Spleen (tissue), 11 donors: ENCODE measurements around the gene AGK. TPM values are rescaled to one million over a fixed set of nuclear protein-coding genes. Genes with fewer than 3 reads are reported as not detected.
A peak's percentile ranks its signal among the peaks of the same experiment; 100 is the strongest.

Experiments
- DNase-seq: peaks from one replicate; pipeline ENCODE4 v3.0.0-alpha.2; 2020
- H3K27ac ChIP-seq, 8 donors: fragments of 200-600 bp; sonication (generic) in 7 of 8; 1 replicate in 4 of 8; 2 replicates in 4 of 8; pipeline versions ENCODE4 v1.5.0 to v1.8.0; 2016 to 2021; ENCODE audit warnings: inconsistent platforms in 4 of 8, mild to moderate bottlenecking in 4 of 8, moderate library complexity in 1 of 8
- H3K27me3 ChIP-seq, 7 donors: fragments of 200-600 bp; sonication (generic) in 6 of 7; replicated peaks in 1 of 7; 1 replicate in 4 of 7; 2 replicates in 3 of 7; pipeline versions ENCODE4 v1.5.0 to v1.8.0; 2016 to 2021; ENCODE audit warnings: inconsistent platforms in 3 of 7, mild to moderate bottlenecking in 1 of 7
- H3K36me3 ChIP-seq, 6 donors: fragments of 200-600 bp; sonication (generic) in 5 of 6; 1 replicate in 4 of 6; 2 replicates in 2 of 6; pipeline versions ENCODE4 v1.5.0 to v1.8.0; 2016 to 2021; ENCODE audit warnings: inconsistent platforms in 2 of 6
- H3K4me1 ChIP-seq, 6 donors: fragments of 200-600 bp; sonication (generic) in 5 of 6; 1 replicate in 3 of 6; 2 replicates in 3 of 6; pipeline versions ENCODE4 v1.5.0 to v1.8.0; 2016 to 2021; ENCODE audit warnings: inconsistent platforms in 3 of 6
- H3K4me3 ChIP-seq, 8 donors: fragments of 200-600 bp; sonication (generic) in 7 of 8; 1 replicate in 4 of 8; 2 replicates in 4 of 8; pipeline versions ENCODE4 v1.5.0 to v1.8.0; 2016 to 2021; ENCODE audit warnings: inconsistent platforms in 4 of 8, mild to moderate bottlenecking in 4 of 8, moderate library complexity in 2 of 8
- H3K9me3 ChIP-seq, 8 donors: fragments of 200-600 bp; sonication (generic) in 7 of 8; 1 replicate in 4 of 8; 2 replicates in 4 of 8; pipeline versions ENCODE4 v1.5.0 to v1.8.0; 2016 to 2021; ENCODE audit warnings: inconsistent platforms in 4 of 8
- CTCF ChIP-seq, 11 experiments: fragments of 200-600 bp in 7 of 11; fragments of 450-650 bp in 4 of 11; sonication (generic) in 4 of 11; IDR thresholded peaks in 8 of 11; conservative IDR thresholded peaks in 3 of 11; 1 replicate in 7 of 11; 2 replicates in 4 of 11; pipeline versions ENCODE4 v1.4.0 to v1.8.0; 2016 to 2021; ENCODE audit warnings: antibody characterized with exemption in 11 of 11, inconsistent platforms in 4 of 11, mild to moderate bottlenecking in 1 of 11
- POLR2A ChIP-seq, 3 donors: fragments of 450-650 bp; IDR thresholded peaks; one replicate each; pipeline ENCODE4 v1.5.1; 2017; ENCODE audit warnings: antibody characterized with exemption in 3 of 3, mild to moderate bottlenecking in 1 of 3
- POLR2AphosphoS5 ChIP-seq, 3 donors: sonication (generic); formaldehyde crosslinking; IDR thresholded peaks; one replicate each; pipeline ENCODE4 v1.5.1; 2017; ENCODE audit warnings: antibody characterized with exemption in 3 of 3
- WGBS, 5 donors: extraction: QIAGEN DNeasy Blood & Tissue Kit in 3 of 5; methylation state at CpG; one replicate each; pipeline versions ENCODE4 v1.1.5 to v1.1.7; 2013 to 2018; 5-methylcytosine and 5-hydroxymethylcytosine counted together
- intact Hi-C: fragments of 100-400 bp; cut with DNase I; formaldehyde crosslinking; loops from one replicate; pipeline ENCODE4 v1.15.0; 2023; ENCODE audit warnings: low total_unique reads
- polyA plus RNA-seq, 3 donors: library from polyadenylated mRNA; stranded (reverse); fragments of 200-250 nt; gene quantifications; one replicate each; pipeline ENCODE4 v1.2.1, GENCODE V29; 2013
- total RNA-seq, 7 donors: library from RNA; depleted of rRNA in 3 of 7; stranded (reverse); fragments of >200 nt in 3 of 7; fragmentation: NEBNext Ultra II Directional in 4 of 7; extraction: Animal tissue kit (Norgen Biotek cat#: 25700) in 4 of 7; gene quantifications; one replicate each; pipeline versions ENCODE4 v1.1.0 to v1.2.1, GENCODE V29; 2016 to 2021
- donor health status: healthy with polysubstance abuse.
- donor health status: DM: no; HTN: no; CAD: no; lungs with moderate emphysema.
- donor health status: DM: no; HTN: no; CAD: no.
- donor health status: Bipolar disorder and iron deficiency.
- donor health status: healthy.
- donor health status: DM: no; HTN: no; CAD: no.
- donor health status: DM: yes; HTN: yes; CAD: no.

The AGK gene
- total and polyA plus RNA-seq, 10 donors: 11.0 to 35.5 (median 24.0) TPM

- no peaks in the 10 kb centered on the region for H3K9me3 ChIP-seq
- H3K4me3 ChIP-seq: no peak overlapping the region
- no peaks in the 10 kb centered on the region for H3K27me3 ChIP-seq
- 85 to 92% (median 90%) methylated on average over 5 to 6 of the region's 6 CpGs for WGBS, 5 donors
- no peak for TF ChIP-seq POLR2AphosphoS5 (IDR thresholded peaks at IDR 0.05)
- TF ChIP-seq POLR2A (IDR thresholded peaks at IDR 0.05): no peak
- no peak for TF ChIP-seq CTCF (IDR thresholded peaks at IDR 0.05 in 8 of 11, conservative IDR thresholded peaks at IDR 0.05 in 3 of 11)
- peaks cover 0 to 19% (median 5%) of the 10 kb centered on the region in 6 donors for H3K4me1 ChIP-seq
- H3K36me3 ChIP-seq: peaks cover 0 to 91% (median 41%) of the 10 kb centered on the region in 6 donors
- intact Hi-C loops: loop anchor here (10.0 kb wide), 1 partner anchor 75 kb away; the partner anchor contains the start of gene SSBP1
- no peak for DNase-seq
- peak overlapping the region in 5 of 8 donors; percentile 3 to 56 (median 54) for H3K27ac ChIP-seq
These were observed 108.3 kb downstream of the AGK start for GRCh38 chr7:141659501-141659900.

GRCh38 chr7:141660259-141660658 lies 109.0 kb downstream of the AGK start:
- intact Hi-C loops: no loop called here
- peak overlapping the region in 6 of 8 donors; percentile 10 to 59 (median 46) for H3K27ac ChIP-seq
- WGBS, 5 donors: 27 to 51% (median 37%) methylated on average over 4 of the region's 4 CpGs

GRCh38 chr7:141663081-141663849 lies 112.1 kb downstream of the AGK start:
- peaks cover 0 to 100% (median 55%) of the 10 kb centered on the region in 6 donors for H3K36me3 ChIP-seq
- DNase-seq: no peak

More at GRCh38 chr7:141660259-141660658, 109.0 kb downstream of the AGK start:
- TF ChIP-seq POLR2A (IDR thresholded peaks at IDR 0.05) (no peak), POLR2AphosphoS5 (IDR thresholded peaks at IDR 0.05) (peak in 2 of 3 donors; percentile 49)
- Histone ChIP-seq H3K36me3 (peaks cover 0 to 95% (median 49%) of the 10 kb centered on the region in 6 donors), H3K27me3 (no peaks in the 10 kb centered on the region), H3K4me1 (peaks cover 0 to 15% (median 2%) of the 10 kb centered on the region in 6 donors), H3K9me3 (no peaks in the 10 kb centered on the region), H3K4me3 (no peak overlapping the region)
- no peak for DNase-seq

GRCh38 chr7:141664450-141664849 lies 113.2 kb downstream of the AGK start:
- no peak for DNase-seq
- TF ChIP-seq CTCF (IDR thresholded peaks at IDR 0.05 in 8 of 11, conservative IDR thresholded peaks at IDR 0.05 in 3 of 11) (no peak), POLR2A (IDR thresholded peaks at IDR 0.05) (no peak), POLR2AphosphoS5 (IDR thresholded peaks at IDR 0.05) (no peak)
- intact Hi-C loops: no loop called here
- peaks cover 0 to 15% (median 2%) of the 10 kb centered on the region in 6 donors for H3K4me1 ChIP-seq
- H3K4me3 ChIP-seq: no peak overlapping the region
- H3K27ac ChIP-seq: peak overlapping the region in 1 of 8 donors; percentile 62
- WGBS, 5 donors: 93 to 98% (median 98%) methylated on average over 6 of the region's 6 CpGs
- peaks cover 0 to 96% (median 55%) of the 10 kb centered on the region in 6 donors for H3K36me3 ChIP-seq
- no peaks in the 10 kb centered on the region for H3K27me3 ChIP-seq
- H3K9me3 ChIP-seq: no peaks in the 10 kb centered on the region

More at GRCh38 chr7:141663081-141663849, 112.1 kb downstream of the AGK start:
- WGBS, 5 donors: 42 to 64% (median 50%) methylated on average over 6 of the region's 6 CpGs
- Histone ChIP-seq H3K27ac (peak overlapping the region in 4 of 8 donors; percentile 43 to 62 (median 55)), H3K4me1 (peaks cover 0 to 15% (median 2%) of the 10 kb centered on the region in 6 donors), H3K9me3 (no peaks in the 10 kb centered on the region), H3K4me3 (no peak overlapping the region), H3K27me3 (no peaks in the 10 kb centered on the region)
- intact Hi-C loops: no loop called here
- TF ChIP-seq POLR2AphosphoS5 (IDR thresholded peaks at IDR 0.05): no peak
- no peak for TF ChIP-seq POLR2A (IDR thresholded peaks at IDR 0.05)
- no peak for TF ChIP-seq CTCF (IDR thresholded peaks at IDR 0.05 in 8 of 11, conservative IDR thresholded peaks at IDR 0.05 in 3 of 11)
